Nucleus accumbens (tissue), 56 donors: ENCODE measurements around the gene ZNF837.
"Not testable (repeated sequence)": the region's sequence is repeated elsewhere in the genome, so short reads cannot be mapped to it uniquely, and the experiment has no call there.

ENCODE experiments used
- DNase-seq, 56 donors: peaks; one replicate each; lab custom pipeline; 2025; lab: John Stamatoyannopoulos, UW

Gene ZNF837

DNA sequence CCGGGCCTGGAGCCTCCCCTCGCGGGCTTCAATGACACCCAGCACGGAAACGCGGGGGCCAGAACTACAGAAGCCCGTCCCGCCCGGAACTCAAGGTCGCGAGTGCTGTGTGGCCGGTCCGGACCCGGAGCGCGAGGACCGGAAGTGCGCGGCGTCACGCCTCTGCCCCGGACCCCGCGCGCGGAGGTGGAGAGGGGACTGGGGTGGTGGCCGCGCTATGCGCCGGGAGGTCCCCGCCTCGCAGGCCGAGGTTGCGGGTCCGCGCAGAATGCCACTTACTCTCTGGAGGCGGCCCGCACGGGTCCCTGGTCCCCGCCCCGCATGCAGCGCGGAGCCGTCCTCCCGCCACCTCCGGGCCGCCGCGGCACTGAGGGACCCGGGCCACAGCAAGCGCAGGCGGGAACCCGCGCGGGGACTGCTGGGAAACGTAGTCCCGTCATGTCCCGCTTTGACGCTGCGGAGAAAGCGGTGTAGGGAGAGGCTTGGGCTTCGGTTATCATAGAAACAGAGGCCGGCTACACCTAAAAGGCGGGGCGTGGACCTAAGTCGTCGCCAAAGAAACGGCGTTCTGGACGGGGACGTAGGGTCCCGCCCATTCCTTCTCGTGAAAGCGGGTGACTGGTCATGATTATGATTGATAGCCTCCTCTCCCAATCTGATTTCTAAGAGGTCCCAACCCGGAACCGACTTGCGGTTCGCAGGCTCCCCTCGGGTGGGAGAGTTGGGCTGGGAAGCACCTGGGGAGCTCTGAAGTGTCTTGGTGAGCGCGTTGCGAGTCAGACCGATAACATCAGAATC lies at the start of gene ZNF837:
ZNF837 (minus strand) TSS at position 369 of the 798 bp plus-strand sequence. CDS start 11,698 bp downstream, outside the sequence.
- DNase-seq = peak; percentile 86 to 99 (median 97)

DNA sequence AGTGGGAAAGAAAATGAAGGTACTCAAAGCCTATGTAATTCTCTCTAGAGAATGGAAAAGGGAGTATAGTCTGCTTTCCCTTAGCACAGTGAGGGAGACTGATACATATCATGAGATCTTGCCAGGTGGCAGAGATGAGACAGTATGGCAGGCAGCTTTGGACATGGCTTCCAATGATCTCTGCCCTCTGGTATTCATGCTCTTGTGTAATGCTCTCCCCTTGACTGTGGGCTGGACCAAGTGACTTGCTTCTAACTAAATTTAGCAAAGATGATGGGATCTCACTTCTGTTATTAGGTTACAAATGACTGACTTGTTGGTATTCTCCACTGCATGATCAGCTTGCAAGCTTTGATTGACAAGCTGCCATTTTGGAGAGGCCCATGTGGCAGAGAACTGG lies 48.9 kb upstream of the ZNF837 start:
- DNase-seq = no peak

DNA sequence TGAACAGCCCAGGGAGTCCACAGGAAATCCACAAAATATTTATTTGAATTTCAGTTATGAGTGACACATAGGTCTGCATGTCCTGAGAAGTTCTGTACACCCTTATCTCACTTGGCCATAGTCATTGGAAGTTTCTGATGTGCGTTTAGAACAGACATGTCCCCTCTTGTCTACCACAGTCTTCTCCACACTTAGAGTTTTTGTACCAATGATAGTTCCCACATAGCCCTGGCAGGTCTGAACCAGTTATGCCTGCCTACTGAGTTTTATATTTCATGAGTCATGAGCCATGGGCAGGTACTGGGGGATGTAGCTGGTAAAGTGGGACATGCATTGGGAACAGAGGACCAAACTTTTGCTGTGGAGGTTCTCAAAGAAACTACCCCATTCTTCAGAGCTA lies 47.8 kb upstream of the ZNF837 start:
- no peak for DNase-seq

DNA sequence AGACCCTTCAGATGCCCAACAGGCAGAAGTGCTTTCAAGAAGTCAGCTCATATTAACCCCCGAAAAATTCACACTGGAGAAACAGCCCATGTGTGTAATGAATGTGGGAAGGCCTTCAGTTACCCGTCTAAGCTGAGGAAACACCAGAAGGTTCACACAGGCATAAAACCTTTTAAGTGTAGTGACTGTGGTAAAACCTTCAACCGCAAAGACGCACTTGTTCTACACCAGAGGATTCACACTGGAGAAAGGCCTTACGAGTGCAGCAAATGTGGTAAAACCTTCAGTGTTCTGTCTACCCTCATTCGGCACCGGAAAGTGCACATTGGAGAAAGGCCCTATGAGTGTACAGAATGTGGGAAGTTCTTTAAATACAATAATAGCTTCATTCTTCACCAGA lies 36.2 kb upstream of the ZNF837 start:
- no peak for DNase-seq

DNA sequence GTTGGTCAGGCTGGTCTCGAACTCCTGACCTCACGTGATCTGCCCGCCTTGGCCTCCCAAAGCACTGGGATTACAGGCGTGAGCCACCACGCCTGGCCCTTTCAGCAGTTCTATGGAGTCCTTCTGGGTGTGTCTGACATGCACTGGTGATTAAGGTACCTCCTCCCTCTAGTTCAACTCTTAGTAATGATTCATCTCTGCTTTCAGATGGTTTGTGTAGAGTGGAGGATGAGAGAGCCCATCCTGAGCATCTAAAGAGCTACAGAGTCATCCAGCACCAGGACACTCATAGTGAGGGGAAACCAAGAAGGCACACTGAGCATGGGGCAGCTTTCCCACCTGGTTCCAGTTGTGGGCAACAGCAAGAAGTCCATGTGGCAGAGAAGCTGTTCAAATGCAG lies 35.8 kb upstream of the ZNF837 start:
- DNase-seq = no peak

DNA sequence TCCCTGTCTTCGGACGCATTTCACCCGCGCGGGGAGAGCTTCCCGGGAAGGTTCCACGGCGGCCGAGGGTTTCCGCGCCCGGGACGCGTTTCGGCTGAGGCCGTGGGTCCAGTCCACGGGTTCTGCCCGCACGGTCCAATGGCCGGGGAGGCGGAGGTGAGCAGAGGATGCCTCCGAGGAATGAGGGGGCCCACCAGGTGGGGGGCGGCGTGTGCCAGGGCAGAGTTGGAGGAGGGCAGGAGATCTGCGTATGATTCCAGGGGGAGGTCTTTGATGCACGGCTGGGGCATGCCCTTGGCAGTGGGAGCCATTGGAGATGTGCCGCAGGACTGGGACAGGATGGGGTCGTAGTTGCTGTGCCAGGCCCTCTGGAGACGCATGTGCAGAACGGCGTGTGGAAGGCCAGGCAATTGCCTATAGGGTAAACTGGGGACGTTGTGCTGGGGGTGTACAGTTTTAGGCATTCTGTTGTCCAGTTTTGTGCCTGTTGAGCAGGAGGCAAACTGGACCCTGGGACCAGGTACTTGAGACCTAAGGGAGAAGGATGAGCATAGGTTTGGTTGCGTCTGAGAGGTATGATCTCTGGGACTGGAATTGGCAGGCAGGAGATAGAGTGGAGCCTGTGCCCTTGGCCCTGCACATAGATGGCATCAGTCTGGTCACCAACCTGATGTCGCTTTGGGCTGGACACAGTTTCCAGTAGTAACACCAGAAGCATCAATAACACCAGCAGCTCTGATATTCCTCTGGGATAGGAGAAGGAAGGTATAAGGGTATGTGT lies 28.4 kb upstream of the ZNF837 start:
- peak in 9 of 56 donors; percentile 6 to 44 (median 32) for DNase-seq

DNA sequence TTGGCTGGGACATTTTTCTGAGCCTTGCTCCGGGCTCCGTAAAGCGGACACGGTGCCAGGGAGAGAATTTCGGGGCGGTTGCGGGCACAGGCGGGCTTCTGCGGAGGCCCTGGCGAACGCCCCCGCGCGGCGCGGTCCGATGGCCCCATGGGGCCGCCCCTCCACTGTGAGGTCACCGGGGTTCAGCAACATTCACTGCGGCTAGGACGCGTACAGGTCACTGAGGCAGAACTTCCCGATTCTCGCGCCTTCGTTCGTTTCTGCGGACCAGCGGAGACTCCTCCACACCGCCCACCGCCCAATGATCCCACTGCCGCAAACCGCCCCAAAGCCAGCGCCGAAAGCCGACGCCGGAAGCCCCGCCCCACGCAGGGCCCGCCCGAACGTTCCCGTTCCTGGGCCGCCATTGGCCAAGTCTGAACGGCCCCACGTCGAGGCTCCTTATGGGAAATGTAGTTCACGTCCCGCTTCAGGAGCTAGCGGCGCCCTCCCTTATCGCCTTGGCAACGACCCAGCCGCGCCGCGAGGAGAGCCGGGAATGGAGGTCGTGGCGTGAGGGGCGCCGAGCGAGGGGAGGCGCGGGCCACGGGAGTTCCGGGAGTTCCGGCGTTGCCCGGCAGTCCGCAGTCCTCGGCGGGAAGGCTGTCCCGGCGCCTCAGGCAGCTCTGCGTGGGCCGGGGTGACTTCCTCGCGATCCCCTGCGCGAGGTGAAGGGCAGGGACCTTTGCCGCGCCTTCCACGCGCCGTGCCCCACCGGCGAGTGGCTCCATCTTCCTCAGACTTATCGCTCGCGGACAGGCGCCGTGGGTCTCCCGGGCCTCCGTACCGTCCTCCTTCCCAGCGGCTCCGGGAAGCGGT lies 27.6 kb upstream of the ZNF837 start, which contains the start of gene ZNF584:
ZNF584 (plus strand) TSS at position 498 of the 858 bp plus-strand sequence. CDS start 499 bp downstream, outside the sequence.
- DNase-seq = peak; percentile 49 to 98 (median 93)

DNA sequence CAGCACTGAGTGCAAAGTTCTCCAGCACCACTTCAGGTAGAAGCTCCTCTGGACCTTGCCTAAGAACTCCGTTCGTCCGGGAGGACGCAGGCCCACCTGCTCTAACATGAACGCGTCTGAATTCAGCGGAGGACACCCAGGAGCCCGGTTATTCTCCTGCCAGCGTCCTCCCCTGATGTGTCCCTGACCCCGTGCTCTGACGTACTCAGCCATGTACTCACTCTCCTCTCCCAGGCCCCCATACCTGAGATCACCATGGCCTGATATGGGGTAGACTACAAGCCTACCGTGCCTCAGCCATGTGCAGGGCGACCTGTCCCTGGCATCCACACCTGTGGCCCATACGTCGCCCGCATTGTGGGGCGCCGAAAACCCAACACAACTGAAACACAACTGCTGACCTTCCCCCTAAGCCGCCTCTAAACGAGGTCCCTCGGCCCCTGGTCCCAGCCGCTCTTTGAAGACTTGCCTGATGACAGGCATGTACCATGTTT lies 26.9 kb upstream of the ZNF837 start:
- DNase-seq = peak in 1 of 56 donors; percentile 47

DNA sequence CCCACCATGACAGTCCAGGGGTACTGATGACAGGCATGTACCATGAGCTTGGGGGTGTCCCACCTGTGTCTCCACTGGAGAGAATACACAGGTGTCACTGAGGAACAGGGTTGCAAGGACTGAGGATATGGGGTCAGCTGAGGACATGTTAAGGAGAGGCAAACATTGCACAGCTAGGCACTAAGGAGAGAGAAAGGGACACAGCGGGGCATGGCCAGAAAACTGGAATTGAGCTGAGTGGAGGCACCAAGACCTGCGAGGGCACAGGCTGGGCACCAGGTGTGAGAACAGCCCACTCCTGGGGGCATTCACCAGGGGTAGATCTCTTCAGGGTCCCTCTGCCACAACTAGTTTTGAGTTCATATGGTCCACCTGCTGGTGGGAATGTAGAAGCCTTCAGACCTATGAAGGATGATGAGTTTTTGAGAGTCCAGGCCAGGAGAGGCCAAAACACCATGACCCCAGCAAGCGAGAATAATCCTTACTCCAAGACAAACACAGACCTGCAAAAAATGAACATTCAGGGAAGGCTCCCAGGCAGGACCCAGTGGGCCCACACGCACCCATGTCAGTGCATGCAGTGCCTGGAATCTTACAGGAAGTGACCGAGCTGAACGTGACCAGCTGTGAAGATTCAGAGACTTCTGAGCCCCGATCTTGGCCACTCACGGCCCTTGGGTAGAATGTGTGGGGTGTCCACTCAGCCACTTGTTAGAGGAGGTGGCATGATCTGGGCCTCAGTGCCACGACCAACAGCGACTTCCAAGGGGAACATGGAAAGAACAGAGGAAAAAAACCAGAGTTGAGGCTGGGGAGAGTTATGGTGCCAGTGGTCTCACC lies 26.2 kb upstream of the ZNF837 start:
- DNase-seq = no peak

DNA sequence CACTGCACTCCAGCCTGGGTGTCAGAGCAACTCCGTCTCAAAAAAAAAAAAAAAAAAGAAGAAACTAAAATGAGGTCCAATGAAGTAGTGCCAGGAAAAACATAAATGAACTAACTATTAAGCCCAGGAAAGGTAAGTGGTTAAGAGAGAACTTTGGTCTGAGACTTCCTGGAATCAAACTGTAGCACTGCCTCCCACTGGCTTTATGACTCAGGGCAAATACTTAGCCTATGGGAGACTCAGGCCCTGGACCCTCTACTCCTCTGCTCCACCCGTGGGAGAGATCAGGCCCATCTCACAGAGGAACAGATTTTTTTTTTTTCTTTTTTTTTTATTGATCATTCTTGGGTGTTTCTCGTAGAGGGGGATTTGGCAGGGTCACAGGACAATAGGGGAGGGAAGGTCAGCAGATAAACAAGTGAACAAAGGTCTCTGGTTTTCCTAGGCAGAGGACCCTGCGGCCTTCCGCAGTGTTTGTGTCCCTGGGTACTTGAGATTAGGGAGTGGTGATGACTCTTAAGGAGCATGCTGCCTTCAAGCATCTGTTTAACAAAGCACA lies 23.2 kb upstream of the ZNF837 start:
- not testable (repeated sequence) for DNase-seq

DNA sequence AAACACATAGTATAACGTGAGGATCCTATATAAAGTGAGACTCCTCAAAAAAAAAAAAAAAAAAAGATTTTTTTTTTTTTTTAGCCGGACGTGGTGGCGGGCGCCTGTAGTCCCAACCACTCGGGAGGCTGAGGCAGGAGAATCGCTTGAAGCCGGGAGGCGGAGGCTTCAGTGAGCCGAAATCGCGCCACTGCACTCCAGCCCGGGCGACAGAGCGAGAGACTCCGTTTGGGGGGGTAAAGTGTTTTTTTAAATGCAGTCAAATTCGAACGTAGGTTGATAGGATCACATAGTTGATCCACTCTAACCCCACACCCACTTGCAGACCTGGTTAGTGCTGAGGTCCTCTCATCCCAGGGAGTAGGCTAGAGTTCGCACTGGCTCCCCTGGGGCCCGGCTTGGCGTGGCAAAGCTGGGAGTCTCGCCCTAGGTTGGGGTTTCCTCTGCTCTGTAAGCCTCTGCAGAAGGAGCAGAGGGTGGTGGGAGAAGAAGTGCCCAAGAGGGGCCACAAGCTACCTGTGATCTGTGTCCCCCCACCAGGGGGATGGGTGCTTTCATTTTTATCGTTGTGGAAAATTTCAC lies 21.1 kb upstream of the ZNF837 start:
- no peak for DNase-seq

DNA sequence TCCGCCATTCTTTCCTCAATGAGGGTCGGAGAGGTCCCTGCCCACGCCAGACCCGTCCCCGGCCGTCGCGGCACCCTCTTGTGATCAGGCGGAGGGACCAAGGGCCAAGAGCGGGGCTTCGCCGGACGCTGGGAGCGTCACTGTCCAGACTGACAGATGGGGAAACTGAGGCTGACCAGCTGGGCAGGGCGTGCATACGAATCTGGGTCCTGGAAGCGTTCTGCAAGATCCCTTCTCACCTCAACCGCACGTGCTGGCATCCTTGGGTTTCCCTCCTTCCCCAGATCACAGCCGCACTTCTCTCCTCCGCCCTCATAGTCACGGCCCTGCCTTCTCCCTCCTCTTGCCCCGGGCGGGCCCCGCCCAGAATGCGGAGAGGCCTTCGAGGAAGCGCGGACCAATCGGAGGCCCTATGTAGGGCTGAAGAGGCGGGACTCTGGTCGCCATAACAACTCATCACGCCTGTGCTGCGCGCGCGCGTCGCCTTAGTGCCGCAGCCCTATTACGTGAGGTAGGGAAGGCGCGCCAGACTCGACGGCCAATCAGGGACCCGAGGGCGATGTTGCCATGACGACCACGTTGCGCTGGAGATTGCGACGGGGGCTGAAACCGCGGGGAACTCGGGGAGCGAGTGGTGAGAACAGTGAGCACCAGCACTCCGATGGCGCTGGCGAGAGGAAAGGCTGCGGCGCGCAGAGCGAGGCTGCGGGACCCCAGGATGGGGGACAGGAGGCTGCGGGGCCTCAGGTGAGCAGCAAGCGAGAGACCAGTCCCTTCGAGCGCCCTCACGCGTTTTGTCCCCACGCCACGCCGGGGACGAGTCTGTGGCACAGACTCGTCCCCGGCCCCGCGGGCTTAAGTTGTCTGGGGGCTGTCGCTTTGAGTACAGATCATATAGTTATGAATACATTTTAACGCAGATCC lies 20.3 kb upstream of the ZNF837 start:
- DNase-seq = peak; percentile 65 to 100 (median 98)

DNA sequence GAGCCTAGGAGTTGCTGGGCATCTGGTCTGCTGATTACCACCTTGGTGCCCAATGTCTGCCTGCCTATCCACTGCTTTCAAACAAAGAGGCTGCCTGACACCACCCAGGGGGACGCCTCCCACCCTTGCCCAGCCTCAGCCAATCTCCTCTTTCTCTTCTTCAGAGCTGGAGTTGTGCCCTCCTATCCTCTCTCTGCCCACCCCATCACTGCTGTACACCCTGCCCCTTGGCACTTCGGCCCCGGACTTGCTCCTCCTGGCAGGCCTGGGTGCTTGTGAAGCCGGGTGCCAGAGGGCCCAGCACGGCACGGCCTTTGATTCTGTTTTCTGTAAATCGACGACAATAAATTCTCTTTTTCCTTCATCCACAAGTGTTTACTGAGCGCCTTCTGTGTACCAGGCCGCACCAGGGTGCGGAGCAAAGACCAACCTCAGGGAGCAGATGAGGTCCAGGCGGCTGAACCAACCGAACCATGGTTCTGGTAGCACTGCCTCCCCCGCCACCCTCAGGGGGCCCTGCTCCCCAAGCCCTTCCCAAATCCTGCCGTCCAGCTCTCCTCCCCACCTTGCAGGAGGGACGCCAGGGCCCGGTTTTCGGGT lies 19.6 kb upstream of the ZNF837 start:
- DNase-seq = peak in 14 of 56 donors; percentile 7 to 45 (median 28)

DNA sequence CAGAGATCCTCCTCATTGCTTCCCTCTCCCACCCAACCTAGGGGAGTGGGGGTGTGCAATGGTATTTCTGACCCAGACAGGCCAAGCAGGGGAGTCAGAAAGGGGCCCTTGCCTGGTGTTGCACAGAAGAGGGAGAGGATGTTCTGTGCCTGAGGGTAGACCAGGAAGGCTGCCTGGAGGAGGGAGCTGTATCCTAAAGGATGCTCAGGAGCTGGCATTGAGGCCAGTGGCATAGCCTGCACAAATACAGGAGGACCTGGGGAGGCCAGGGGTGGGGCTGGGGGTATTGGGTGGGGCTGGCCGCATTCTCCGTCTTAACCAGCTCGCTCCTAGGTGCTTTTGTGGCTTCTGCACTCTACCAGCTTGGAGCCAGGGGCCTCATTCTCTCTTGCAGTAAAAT lies 19.1 kb upstream of the ZNF837 start:
- DNase-seq = no peak

DNA sequence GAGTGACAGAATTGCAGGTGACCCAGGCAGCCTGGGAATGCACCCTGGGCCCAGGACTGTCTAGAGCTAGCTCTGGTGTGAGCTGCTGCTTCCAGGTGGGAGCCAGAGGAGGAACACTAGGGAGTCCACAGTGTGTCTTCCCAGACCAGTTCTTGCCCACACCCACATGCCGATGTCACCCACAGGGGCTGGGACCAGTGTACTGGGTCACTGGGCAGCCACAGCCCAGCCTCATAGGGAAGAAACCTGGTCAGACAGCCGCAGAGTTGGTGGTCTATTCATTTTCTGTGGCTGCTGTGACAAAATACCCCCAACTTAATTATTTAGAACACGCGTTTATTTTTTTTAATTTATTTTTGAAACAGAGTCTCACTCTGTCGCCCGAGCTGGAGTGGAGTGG lies 17.7 kb upstream of the ZNF837 start:
- no peak for DNase-seq

DNA sequence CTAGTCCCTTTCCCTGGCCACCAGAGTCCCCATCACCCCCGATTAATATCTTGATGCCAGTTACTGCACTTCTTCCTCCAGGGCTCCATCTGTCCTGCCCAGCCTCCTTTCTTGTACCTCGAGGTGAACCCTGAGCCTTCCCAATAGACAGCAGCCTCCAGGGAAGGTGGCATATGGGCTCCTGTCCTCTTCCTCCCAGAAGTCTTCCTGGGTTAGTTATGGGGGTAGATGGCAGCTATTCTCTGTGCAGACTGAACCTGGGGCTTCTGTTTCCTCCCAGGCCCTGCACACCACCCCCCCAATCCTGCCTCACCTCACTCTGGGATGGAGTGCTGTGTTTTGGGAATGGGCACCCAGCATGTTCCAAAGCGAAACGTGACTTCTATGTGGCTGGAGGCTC lies 17.3 kb upstream of the ZNF837 start:
- no peak for DNase-seq

DNA sequence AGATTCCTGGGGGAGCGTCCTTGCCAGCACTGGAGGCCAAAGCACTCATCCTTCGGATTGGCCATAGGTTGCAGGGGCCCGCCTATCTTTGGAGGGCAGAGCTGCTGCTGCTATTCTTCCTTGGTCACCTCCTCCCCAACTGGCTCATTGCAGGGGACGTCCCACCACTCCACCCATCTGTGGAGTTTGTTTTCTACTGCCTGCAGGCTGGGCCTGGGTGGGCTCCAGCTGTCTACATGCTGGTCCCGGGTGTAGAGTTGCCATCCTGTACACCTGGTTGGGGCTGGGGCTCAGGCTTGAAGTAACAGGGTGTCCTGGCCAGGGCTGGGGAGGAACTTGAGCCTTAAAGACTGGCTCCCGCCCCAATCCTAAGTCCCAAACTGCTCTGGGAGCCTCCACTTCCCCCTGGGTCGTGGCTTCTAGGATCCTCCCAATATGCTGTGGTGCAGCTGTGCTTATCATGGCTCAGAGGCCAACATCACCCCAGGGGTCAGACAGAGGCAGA lies 16.8 kb upstream of the ZNF837 start:
- no peak for DNase-seq
